ENCODE results near the gene GPR137C.

The GPR137C gene, protein sequence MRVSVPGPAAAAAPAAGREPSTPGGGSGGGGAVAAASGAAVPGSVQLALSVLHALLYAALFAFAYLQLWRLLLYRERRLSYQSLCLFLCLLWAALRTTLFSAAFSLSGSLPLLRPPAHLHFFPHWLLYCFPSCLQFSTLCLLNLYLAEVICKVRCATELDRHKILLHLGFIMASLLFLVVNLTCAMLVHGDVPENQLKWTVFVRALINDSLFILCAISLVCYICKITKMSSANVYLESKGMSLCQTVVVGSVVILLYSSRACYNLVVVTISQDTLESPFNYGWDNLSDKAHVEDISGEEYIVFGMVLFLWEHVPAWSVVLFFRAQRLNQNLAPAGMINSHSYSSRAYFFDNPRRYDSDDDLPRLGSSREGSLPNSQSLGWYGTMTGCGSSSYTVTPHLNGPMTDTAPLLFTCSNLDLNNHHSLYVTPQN

DNA sequence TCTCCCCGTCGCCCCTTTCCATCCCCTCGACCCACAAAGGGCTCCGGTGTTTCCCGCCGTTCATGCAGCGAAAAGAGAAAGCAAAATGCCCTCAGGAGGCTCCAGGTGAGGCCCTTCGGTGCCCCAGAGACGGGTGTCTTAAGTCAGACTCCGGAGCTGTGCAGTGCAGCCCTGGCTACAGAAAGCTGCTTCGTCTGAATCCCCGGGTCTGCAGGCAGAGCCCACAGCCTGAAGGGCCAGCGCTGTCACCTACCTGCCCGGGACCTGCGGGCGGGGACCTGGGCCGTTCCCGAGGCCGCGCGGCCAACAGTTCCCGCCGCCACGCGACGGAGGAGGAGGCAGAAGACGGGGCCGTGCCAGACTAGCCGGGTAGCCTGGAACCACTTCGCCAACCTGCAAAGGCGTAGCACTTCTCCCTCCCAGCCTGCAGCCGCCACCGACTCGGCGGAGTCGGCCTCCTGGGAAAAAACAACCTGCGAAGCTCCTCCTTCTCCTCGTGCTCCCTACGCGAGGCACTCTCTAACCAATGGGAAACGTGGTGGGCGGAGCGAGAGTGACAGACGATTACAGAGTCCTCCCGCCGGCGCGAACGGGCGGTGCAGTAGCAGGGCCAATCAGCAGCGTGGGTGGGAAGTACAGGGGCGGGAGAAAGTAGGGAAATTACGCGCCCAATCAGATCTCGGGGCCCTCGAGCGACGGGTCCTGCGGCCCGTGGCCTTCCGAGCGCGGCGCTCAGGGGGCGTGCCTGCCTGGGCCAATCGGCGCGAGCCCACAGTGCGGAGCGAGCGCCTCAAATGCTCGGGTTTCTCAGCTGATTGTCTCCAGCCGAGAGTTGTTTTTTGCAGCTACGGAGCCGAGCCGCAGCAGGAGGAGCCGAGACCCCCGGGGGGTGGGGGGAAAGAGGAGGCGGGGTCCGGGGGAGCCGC lies at the start of gene GPR137C, which contains the start of gene TXNDC16:
TSS of gene GPR137C (plus strand) at position 774 of the 926 bp plus-strand sequence. CDS start 312 bp downstream, outside the sequence.
TSS of gene TXNDC16 (minus strand) at position 443 of the 926 bp plus-strand sequence. CDS start 8,948 bp downstream, outside the sequence.
- TF ChIP-seq GATA2 (IDR thresholded peaks at IDR 0.05; ENCODE audit: low read depth, low read length) (no peak), GATA3 (IDR thresholded peaks at IDR 0.05; ENCODE audit: low read depth, low read length) (no peak)

GRCh38 chr14:52513249-52513648 lies 39.4 kb upstream of the GPR137C start:
- TF ChIP-seq GATA3 (IDR thresholded peaks at IDR 0.05; ENCODE audit: low read depth, low read length) (no peak), GATA2 (IDR thresholded peaks at IDR 0.05; ENCODE audit: low read depth, low read length) (no peak)

DNA sequence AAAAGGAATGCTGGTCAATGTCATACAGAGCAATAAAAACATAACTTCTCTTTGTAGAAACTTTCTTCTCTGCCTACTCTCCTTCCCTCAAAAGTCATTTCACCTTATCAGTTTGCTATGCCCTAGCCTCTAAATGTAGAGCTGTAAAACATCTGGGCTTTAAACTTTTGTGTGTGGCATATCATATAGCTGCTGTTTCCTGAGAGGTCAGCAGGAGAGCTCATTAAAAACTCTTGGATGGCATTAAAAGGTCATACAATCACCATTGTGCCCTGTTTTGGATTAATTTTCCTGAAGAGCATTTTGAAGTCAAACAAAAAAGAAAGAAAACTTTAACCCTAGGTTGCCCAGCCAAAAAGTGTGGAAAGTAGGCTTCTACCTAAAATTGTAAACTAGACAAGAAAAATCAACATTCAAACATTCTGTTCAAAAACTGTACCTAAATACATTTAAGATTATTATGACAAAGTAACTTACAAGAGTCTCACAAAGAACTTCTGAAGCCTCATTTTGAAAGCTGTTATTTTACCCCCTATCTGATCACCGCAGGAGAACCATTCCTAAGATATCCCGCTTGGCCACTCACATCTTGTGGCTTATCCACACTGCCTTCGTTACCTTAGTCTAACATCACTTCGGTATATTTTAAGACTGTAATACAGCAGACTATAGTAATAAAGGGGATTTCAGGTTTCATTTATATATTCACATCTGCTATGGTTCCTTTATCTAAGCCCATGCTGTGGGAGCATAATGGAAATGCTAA lies 38.4 kb upstream of the GPR137C start:
- TF ChIP-seq GATA2 (IDR thresholded peaks at IDR 0.05; ENCODE audit: low read depth, low read length) (no peak), GATA3 (IDR thresholded peaks at IDR 0.05; ENCODE audit: low read depth, low read length) (no peak)

- no peak for TF ChIP-seq GATA2 (IDR thresholded peaks at IDR 0.05; ENCODE audit: low read depth, low read length)
- TF ChIP-seq GATA3 (IDR thresholded peaks at IDR 0.05; ENCODE audit: low read depth, low read length) = no peak
Observed at GRCh38 chr14:52522033-52522432, 30.6 kb upstream of the GPR137C start.

DNA sequence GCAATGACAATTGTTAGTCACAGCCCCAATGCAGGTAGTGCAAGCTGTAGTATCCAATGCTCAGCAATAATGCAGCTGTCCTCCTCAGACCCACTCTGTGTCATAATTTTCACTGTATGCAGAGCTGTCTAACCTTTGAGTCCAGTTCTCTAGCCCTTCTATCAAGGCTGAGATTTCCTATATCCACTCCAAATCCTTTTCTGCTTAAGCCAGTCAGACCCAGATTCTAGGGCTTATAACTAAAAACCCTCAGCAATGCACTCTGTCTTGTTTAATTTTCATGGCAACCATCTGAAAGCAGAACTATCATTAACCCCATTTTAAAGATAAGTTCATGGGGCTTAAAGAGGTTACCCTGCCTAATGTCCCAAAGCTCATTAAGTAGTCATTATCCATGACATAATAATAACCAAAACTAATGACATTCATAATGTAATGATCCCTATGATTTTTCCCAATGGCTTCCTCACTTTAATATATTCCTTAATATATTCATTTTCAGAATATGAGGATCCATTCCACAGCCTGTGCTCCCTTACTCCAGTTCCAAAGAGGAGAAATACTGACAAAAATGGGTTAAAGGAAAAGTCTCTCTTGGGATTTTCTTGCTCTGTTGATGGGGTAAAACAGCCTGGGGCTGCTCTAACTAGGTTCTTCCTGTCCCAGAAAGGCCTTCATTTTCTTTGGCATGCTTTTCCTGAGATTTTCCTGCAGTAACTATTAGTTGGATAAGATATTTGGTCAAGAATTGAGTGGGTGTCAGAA lies 29.9 kb upstream of the GPR137C start:
- TF ChIP-seq GATA2 (IDR thresholded peaks at IDR 0.05; ENCODE audit: low read depth, low read length) (no peak), GATA3 (IDR thresholded peaks at IDR 0.05; ENCODE audit: low read depth, low read length) (no peak)

DNA sequence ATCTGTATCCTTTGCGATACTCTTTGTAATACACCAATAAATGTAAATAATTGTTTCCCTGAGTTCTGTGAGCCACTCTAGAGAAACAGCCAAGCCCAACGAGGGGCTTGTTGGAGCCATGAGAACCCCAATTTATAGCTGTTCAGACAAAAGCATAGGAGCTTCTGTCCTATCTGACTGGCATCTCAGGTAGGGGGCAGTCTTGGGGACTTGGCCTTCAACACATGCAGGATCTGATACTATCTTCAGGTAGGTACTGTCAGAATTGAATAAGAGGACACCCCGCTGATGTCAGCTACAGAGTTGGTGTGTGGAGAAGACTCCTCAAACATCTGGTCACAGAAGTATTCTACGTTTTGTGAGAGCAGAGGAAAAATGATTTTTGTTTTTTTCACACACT lies 25.6 kb upstream of the GPR137C start:
- no peak for TF ChIP-seq GATA2 (IDR thresholded peaks at IDR 0.05; ENCODE audit: low read depth, low read length)
- no peak for TF ChIP-seq GATA3 (IDR thresholded peaks at IDR 0.05; ENCODE audit: low read depth, low read length)

GRCh38 chr14:52531481-52531880 lies 21.2 kb upstream of the GPR137C start:
- TF ChIP-seq GATA3 (IDR thresholded peaks at IDR 0.05; ENCODE audit: low read depth, low read length) (no peak), GATA2 (IDR thresholded peaks at IDR 0.05; ENCODE audit: low read depth, low read length) (no peak)

- TF ChIP-seq GATA3 (IDR thresholded peaks at IDR 0.05; ENCODE audit: low read depth, low read length) (no peak), GATA2 (IDR thresholded peaks at IDR 0.05; ENCODE audit: low read depth, low read length) (no peak)
Observed at GRCh38 chr14:52536269-52536668, 16.4 kb upstream of the GPR137C start.

DNA sequence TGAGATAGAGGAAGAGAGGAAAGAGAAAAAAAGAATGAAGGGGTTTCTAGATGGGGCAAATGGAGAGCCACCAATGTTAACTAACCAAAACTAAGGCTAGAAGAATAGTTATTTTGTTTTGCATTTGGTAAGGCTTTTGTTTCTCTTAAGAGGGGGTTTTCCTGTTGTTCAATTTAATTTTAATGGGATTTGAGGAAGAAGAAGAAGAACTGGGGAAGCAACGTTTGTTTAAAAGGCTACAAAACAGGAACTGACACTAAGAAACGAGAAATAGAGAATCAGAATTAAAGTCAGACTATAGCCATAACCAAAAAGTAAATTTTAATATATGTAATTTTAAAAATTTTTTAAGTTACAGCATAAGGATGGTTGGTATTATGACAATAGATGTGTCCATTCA lies 14.0 kb upstream of the GPR137C start:
- TF ChIP-seq GATA3 (IDR thresholded peaks at IDR 0.05; ENCODE audit: low read depth, low read length) = no peak
- TF ChIP-seq GATA2 (IDR thresholded peaks at IDR 0.05; ENCODE audit: low read depth, low read length) = no peak

- TF ChIP-seq GATA2 (IDR thresholded peaks at IDR 0.05; ENCODE audit: low read depth, low read length) = no peak
- TF ChIP-seq GATA3 (IDR thresholded peaks at IDR 0.05; ENCODE audit: low read depth, low read length) = no peak
Observed at GRCh38 chr14:52545584-52546317, 6.9 kb upstream of the GPR137C start.

DNA sequence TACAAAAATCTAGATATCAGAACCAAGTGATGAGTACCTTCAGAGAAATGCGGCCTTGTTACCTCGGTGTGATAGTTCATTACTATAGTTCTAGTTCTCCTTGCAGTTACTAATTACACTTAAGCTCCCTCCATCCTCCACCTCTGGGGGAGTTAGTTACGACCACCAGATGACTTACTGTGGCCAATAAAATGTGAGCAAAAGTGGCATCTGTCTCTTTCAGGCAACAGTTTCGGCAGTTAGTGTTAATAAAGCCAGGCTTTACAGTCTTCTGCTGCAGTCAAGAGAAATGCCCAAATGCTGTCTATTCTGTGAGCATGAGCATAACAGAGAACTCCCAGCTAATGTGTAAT lies 6.3 kb upstream of the GPR137C start:
- TF ChIP-seq GATA2 (IDR thresholded peaks at IDR 0.05; ENCODE audit: low read depth, low read length) (no peak), GATA3 (IDR thresholded peaks at IDR 0.05; ENCODE audit: low read depth, low read length) (no peak)

GRCh38 chr14:52547027-52547426 lies 5.6 kb upstream of the GPR137C start:
- TF ChIP-seq GATA2 (IDR thresholded peaks at IDR 0.05; ENCODE audit: low read depth, low read length) (no peak), GATA3 (IDR thresholded peaks at IDR 0.05; ENCODE audit: low read depth, low read length) (no peak)

All from SH-SY5Y (cell line).